Esophagus (tissue), 2 donors: Measurements from ENCODE around the gene OGN. TPM values are rescaled to one million over a fixed set of nuclear protein-coding genes. Genes with fewer than 3 reads are reported as not detected.

Source experiments
- H3K27ac ChIP-seq, 2 donors: one replicate each; pipeline ENCODE4 v1.5.1; 2013; ENCODE audit warnings: low read depth in 2 of 2, mild to moderate bottlenecking in 2 of 2, inconsistent platforms in 1 of 2, low read length in 1 of 2, moderate library complexity in 1 of 2
- H3K27me3 ChIP-seq, 2 donors: one replicate each; pipeline ENCODE4 v1.6.1; 2013; ENCODE audit warnings: low read length in 2 of 2, control low read depth in 1 of 2, mild to moderate bottlenecking in 1 of 2; ENCODE audit not compliant: insufficient read depth in 2 of 2, control insufficient read depth in 1 of 2
- H3K36me3 ChIP-seq, 2 donors: one replicate each; pipeline ENCODE4 v1.6.1; 2013; ENCODE audit warnings: low read length in 1 of 2; ENCODE audit not compliant: control insufficient read depth in 2 of 2, insufficient read depth in 2 of 2
- H3K4me1 ChIP-seq, 2 donors: one replicate each; pipeline ENCODE4 v1.6.1; 2013; ENCODE audit warnings: low read length in 1 of 2; ENCODE audit not compliant: control insufficient read depth in 2 of 2, insufficient read depth in 2 of 2
- H3K4me3 ChIP-seq, 2 donors: one replicate each; pipeline ENCODE4 v1.5.1; 2013; ENCODE audit warnings: low read length in 2 of 2, mild to moderate bottlenecking in 2 of 2, low read depth in 1 of 2, moderate library complexity in 1 of 2
- H3K9me3 ChIP-seq, 2 donors: one replicate each; pipeline ENCODE4 v1.6.1; 2013; ENCODE audit warnings: mild to moderate bottlenecking in 2 of 2, low read depth in 1 of 2, low read length in 1 of 2, moderate library complexity in 1 of 2; ENCODE audit not compliant: control insufficient read depth in 2 of 2, insufficient read depth in 1 of 2
- WGBS, 2 donors: extraction: QIAGEN DNeasy Blood & Tissue Kit; methylation state at CpG; one replicate each; pipeline ENCODE4 v1.1.7; 2013; 5-methylcytosine and 5-hydroxymethylcytosine counted together
- polyA plus RNA-seq, 2 donors: library from polyadenylated mRNA; stranded (reverse); fragments of 200-250 nt; gene quantifications; one replicate each; pipeline ENCODE4 v1.2.3, GENCODE V29; 2013
- donor health status: healthy with polysubstance abuse.
- donor health status: Bipolar disorder and iron deficiency.

Gene OGN, protein sequence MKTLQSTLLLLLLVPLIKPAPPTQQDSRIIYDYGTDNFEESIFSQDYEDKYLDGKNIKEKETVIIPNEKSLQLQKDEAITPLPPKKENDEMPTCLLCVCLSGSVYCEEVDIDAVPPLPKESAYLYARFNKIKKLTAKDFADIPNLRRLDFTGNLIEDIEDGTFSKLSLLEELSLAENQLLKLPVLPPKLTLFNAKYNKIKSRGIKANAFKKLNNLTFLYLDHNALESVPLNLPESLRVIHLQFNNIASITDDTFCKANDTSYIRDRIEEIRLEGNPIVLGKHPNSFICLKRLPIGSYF
- 1 to 10 TPM in 1 of 2 donors, under 1 TPM in 1; 0.51 to 1.9 TPM for polyA plus RNA-seq

DNA sequence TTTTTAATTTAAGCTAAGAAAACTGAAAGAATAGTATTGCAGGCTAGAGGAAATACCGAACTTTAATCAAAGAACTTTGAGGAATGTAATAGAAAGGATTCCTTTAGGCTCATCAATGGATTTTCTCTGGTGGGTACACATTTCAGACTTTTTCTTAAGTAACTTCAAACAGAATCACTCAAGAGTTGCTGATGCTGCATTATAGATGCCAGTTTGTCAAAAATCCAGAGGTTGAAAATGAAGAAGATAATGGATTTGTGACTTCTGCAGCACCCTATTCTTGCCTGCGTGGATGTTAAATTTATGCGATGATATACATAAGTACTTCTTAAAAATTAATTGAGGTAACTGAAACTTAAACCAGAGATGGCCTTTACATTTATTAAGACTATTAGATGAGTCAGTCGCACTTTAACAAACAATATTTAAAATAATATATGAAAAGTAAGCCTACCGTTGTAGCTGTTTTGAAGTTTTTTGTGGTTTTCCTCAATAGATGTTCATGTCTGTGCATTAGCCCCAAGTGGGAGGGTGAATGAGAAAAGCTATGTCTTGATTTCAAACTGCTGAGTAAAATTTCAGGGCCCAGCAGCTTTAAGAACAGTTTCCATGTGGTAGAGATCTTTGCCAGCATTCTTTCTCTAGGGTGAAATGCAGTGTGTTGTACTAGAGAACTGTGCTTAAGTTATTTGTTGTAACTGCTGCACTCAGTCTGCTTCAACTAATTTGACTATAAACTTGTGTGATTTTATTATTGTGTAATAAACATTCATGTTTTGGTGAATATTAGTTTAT, at the start of gene OGN:
OGN (minus strand) TSS at position 537 of the 795 bp plus-strand sequence. CDS start 1,171 bp downstream, outside the sequence.
- no peaks in the 10 kb centered on the region for H3K36me3 ChIP-seq
- WGBS, 2 donors: 65 to 71% methylated on average over 5 of the region's 5 CpGs
- H3K4me1 ChIP-seq: no peaks in the 10 kb centered on the region
- no peak within 1 kb of the TSS for H3K27ac ChIP-seq
- H3K4me3 ChIP-seq: peak within 1 kb of the TSS in 1 of 2 donors; percentile 1
- no peaks in the 10 kb centered on the region for H3K27me3 ChIP-seq
- no peaks in the 10 kb centered on the region for H3K9me3 ChIP-seq

DNA sequence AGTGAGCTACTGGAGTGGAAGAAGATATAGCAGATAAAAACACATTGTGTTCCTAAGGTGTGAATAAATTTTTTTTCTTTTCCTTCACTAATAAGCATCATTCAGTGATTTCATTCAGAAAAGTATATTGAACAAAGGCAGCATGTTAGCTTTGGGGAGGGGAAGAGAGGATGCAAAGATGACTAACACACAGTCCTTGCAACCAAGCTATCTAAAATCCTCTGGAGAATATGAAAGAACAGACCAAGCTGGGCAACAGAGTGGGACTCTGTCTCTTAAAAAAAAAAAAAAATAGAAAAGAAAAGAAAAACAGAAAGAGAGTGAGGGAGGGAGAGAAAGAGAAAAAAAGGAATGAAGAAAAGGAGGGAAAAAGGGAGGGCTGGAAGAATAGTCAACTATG, 42.2 kb upstream of the OGN start:
- Histone ChIP-seq H3K4me1 (peaks cover 2 to 5% of the 10 kb centered on the region in 2 donors), H3K4me3 (no peak overlapping the region), H3K9me3 (no peaks in the 10 kb centered on the region), H3K36me3 (no peaks in the 10 kb centered on the region), H3K27ac (no peak overlapping the region), H3K27me3 (no peaks in the 10 kb centered on the region)

DNA sequence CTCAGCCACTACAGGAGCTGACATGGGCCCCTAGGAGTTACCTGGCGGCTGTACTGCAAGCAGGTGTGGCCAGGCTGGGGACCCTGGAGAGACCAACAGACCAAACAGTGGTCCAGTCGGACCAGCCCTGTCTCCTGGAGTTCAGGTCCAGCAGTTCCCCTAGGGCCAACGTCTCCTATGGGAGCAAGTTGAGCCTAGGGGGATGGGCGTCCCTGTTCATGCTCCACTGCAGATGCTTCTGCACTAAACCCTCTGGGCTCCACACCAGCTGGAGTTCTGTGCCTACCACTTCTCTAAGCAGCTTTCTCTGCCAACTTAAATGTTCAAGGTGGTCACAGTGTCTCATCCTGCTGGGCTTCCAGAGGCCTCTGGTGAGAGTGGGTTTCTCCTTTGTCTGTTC, 40.5 kb upstream of the OGN start:
- 64 to 65% methylated on average over 4 of the region's 4 CpGs for WGBS, 2 donors
- Histone ChIP-seq H3K27me3 (no peaks in the 10 kb centered on the region), H3K4me1 (peaks cover 2 to 5% of the 10 kb centered on the region in 2 donors), H3K36me3 (no peaks in the 10 kb centered on the region), H3K27ac (no peak overlapping the region), H3K4me3 (no peak overlapping the region), H3K9me3 (no peaks in the 10 kb centered on the region)

DNA sequence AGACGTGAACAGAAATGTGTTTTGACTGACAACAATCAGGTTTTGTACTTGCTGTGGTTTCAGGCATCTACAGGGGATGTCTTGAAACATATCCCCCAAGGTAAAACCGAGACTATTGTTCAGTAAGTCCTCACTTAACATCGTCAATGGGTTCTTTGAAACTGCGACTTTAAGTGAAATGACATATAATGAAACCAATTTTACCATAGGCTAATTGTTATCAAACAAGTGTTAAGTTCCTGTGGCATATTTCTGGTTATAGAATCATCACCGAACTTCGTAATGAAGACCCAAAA, 36.3 kb upstream of the OGN start:
- H3K9me3 ChIP-seq: no peaks in the 10 kb centered on the region
- 80 to 85% methylated on average over 6 of the region's 6 CpGs for WGBS, 2 donors
- no peaks in the 10 kb centered on the region for H3K36me3 ChIP-seq
- no peaks in the 10 kb centered on the region for H3K27me3 ChIP-seq
- H3K4me3 ChIP-seq: no peak overlapping the region
- peaks cover 2 to 5% of the 10 kb centered on the region in 2 donors for H3K4me1 ChIP-seq
- H3K27ac ChIP-seq: no peak overlapping the region

DNA sequence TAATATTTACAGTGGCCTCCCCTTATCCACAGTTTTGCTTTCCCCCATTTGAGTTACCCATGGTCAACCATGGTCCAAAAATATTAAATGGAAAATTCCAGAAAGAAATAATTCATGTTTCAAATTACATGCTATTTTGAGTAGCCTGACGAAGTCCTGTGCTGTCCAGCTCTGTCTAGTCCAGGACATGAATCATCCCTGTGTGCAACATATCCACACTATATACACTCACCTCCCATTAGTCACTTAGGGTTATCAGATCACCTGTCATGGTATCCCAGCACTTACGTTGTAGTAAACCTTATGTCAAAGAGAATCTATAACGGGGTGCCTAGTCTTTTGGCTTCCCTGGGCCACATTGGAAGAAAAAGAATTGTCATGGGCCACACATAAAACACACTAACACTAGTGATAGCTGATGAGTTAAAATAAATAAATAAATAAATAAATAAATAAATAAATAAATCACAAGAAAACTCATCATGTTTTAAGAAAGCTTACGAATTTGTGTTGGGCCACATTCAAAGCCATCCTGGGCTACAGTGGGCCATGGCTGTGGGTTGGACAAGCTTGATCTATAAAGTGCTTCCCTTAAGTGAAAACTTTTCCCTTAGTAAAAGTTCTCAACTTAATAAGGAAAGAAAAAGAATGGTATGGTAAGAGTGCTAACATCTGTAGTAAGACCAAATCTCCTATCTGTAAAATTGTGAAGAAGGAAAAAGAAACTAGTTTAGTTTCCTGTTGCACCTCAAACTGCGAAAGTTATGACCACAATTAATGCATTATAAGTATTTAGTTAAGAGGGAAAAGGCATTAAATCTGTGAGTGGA, 35.8 kb upstream of the OGN start:
- H3K4me3 ChIP-seq: no peak overlapping the region
- no peaks in the 10 kb centered on the region for H3K36me3 ChIP-seq
- peaks cover 2 to 5% of the 10 kb centered on the region in 2 donors for H3K4me1 ChIP-seq
- H3K27me3 ChIP-seq: no peaks in the 10 kb centered on the region
- H3K9me3 ChIP-seq: no peaks in the 10 kb centered on the region
- H3K27ac ChIP-seq: no peak overlapping the region
- 80 to 86% methylated on average over 5 of the region's 5 CpGs for WGBS, 2 donors

DNA sequence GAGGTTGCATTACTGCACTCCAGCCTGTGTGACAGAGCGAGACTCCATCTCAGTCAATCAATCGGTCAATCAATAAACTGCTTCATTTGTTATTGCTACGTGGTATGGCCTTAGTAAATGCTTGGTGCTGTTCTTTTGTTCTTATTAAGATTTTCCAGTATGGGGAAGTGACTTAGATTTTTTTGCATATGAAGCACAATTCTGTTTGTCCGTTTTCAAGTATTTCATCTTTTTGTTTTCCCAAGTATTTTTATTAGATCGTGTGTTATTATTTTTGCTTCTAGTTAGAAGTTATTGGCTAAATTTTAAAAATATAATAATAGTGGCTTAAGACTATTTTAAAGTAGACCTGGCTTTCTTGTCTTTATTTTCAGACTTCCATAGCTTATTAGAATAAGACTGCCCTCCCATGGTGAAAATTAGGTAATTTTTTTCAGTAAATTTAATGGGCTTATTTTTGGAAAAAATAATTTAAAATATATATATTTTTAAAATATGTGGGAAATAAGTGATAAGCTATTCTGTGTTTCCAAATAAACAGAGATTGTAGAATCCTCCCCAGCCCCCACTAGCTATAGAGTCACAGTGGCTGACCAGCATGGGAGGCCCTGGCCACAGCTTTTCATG, 34.6 kb upstream of the OGN start:
- 81 to 85% methylated on average over 5 of the region's 5 CpGs for WGBS, 2 donors
- H3K9me3 ChIP-seq: no peaks in the 10 kb centered on the region
- H3K36me3 ChIP-seq: no peaks in the 10 kb centered on the region
- H3K27me3 ChIP-seq: no peaks in the 10 kb centered on the region
- H3K4me1 ChIP-seq: no peaks in the 10 kb centered on the region
- no peak overlapping the region for H3K27ac ChIP-seq
- H3K4me3 ChIP-seq: no peak overlapping the region

DNA sequence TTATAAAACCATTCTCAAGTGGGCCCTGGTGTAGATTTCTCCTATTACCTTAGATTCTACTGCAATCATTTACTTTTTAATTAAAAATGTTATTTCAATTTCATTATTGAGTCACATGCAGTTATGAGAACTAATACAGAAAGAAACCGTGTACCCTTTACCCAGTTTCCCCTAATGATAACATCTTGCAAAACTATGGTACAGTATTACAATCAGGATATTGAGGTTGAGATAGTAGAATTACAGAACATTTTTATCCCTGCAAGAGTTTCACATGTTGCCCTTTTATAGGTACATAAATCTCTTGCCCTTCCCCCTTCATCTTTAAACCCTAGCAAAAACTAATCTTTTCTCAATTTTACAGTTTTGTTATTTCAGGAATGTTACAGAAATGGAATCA, 30.9 kb upstream of the OGN start:
- H3K4me3 ChIP-seq: no peak overlapping the region
- 82 to 85% methylated on average over 1 of the region's 1 CpG for WGBS, 2 donors
- no peaks in the 10 kb centered on the region for H3K27me3 ChIP-seq
- no peaks in the 10 kb centered on the region for H3K4me1 ChIP-seq
- no peaks in the 10 kb centered on the region for H3K9me3 ChIP-seq
- H3K27ac ChIP-seq: no peak overlapping the region
- no peaks in the 10 kb centered on the region for H3K36me3 ChIP-seq

DNA sequence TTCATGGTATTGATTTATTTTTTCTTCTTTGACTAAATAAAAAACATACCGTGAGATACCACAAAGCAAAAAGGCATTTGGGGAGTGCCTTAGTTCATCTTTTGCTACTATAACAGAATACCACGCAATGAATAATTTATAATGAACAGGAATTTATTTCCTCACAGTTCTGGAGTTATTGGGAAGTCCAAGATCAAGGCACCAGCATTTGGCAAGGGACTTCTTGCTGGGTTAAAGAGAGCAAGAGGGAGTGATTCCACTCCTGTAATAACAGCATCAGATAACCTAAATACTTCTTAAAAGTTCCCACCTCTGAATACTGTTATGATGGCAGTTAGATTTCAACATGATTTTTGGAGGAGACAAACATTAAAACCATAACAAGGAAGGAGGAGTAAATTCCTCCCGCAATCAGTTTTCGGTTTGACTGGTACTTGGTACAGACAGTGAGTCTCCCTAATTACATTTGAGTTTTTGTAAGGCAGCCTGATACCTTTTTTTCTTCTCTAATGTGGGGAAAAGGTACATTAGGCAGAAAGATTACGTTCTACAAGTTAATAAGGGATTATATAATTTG, 28.7 kb upstream of the OGN start:
- no peaks in the 10 kb centered on the region for H3K4me1 ChIP-seq
- H3K27ac ChIP-seq: no peak overlapping the region
- H3K4me3 ChIP-seq: no peak overlapping the region
- 78 to 85% methylated on average over 5 of the region's 5 CpGs for WGBS, 2 donors
- H3K27me3 ChIP-seq: no peaks in the 10 kb centered on the region
- no peaks in the 10 kb centered on the region for H3K36me3 ChIP-seq
- no peaks in the 10 kb centered on the region for H3K9me3 ChIP-seq

DNA sequence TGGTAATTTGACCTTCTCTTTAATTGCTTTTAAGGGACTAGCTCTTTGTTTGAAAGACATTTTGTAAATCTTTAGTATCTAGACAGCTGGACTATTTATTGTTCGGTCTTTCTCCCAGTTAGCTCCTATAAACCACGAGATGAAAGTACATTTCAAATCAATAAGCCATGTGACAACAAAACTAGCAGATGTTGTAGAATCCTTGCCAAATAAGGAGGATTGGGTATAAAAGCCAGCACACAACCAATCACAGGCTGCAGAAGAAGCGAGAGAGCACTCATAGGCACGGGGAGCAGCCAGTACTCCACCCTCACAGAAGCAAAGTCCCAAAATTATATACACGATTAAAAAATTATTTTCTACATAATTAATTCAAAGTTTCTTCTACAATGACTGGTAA, 28.0 kb upstream of the OGN start:
- H3K36me3 ChIP-seq: no peaks in the 10 kb centered on the region

More for the DNA sequence above, 28.0 kb upstream of the OGN start:
- Histone ChIP-seq H3K27ac (no peak overlapping the region), H3K27me3 (no peaks in the 10 kb centered on the region), H3K4me1 (no peaks in the 10 kb centered on the region), H3K9me3 (no peaks in the 10 kb centered on the region), H3K4me3 (no peak overlapping the region)
- WGBS, 2 donors: 67 to 75% methylated on average over 5 of the region's 5 CpGs
